ENCODE results near the gene CCL17.

DNA sequence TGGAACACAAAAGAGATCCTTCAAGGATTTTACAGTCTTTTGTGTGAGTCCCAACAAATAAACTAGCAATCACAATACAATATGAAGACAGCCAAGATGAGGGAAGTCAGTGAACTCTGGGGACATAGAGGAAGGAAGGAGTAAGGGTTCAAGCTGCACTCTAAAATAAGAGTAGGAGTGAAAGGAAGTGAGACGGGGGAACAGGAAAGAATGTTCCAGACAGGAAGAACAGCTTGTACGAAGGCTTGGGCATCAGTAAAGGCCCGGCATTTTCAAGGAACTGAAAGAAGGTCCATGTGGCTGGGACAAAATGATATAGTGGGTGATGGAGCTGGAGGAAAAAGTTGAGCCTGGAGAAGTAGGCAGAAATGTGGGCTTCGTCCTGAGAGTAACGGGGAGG, 4.5 kb downstream of the CCL17 start:
- TF ChIP-seq CTCF (IDR thresholded peaks at IDR 0.05) (no peak), POLR2A (IDR thresholded peaks at IDR 0.05) (no peak), EP300 (IDR thresholded peaks at IDR 0.05) (no peak)

Measured in suprapubic skin (tissue), 3 donors.